Retinal pigment epithelial cell (primary cell): ENCODE results near the gene ZPBP.

ENCODE experiments used
- DNase-seq: peaks from one replicate; pipeline ENCODE4 v3.0.0-alpha.2; 2010; ENCODE audit warnings: low read depth
- H3K4me3 ChIP-seq: 2 replicates; pipeline ENCODE4 v1.5.1; 2011; ENCODE audit warnings: mild to moderate bottlenecking, low read length, control low read depth, moderate library complexity
- TF ChIP-seq, protein P1 (sequence below): conservative IDR thresholded peaks from 2 replicates; pipeline ENCODE4 v1.5.1; 2011; ENCODE audit warnings: low read depth, low read length, control low read depth, inconsistent platforms

The ZPBP gene

GRCh38 chr7:49911909-49912308 lies 181.1 kb downstream of the ZPBP start:
- TF ChIP-seq, protein P1, sequence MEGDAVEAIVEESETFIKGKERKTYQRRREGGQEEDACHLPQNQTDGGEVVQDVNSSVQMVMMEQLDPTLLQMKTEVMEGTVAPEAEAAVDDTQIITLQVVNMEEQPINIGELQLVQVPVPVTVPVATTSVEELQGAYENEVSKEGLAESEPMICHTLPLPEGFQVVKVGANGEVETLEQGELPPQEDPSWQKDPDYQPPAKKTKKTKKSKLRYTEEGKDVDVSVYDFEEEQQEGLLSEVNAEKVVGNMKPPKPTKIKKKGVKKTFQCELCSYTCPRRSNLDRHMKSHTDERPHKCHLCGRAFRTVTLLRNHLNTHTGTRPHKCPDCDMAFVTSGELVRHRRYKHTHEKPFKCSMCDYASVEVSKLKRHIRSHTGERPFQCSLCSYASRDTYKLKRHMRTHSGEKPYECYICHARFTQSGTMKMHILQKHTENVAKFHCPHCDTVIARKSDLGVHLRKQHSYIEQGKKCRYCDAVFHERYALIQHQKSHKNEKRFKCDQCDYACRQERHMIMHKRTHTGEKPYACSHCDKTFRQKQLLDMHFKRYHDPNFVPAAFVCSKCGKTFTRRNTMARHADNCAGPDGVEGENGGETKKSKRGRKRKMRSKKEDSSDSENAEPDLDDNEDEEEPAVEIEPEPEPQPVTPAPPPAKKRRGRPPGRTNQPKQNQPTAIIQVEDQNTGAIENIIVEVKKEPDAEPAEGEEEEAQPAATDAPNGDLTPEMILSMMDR, result no peak
- no peak overlapping the region for H3K4me3 ChIP-seq
- DNase-seq, result no peak

DNA sequence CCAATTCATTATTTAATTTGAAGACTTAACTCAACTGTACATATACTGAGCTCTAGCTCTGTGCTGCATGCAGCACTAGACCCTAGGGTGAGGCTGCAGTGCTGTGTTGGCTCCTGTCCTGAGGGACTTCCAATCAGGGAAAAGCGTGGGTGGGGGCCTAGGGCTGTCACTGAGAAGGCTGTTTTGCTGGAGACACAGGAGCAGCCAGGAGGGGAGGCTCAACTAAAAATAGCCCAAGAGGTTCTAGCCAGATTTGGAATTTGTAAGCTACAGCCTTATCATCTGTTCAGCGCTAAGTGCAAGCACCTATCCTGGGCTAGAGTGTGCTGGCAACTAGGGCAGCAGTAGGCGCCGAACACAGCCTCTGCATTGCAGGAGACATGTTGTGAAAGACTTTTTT lies 198.5 kb downstream of the ZPBP start:
- TF ChIP-seq, protein P1, result no peak
- no peak overlapping the region for H3K4me3 ChIP-seq
- no peak for DNase-seq

DNA sequence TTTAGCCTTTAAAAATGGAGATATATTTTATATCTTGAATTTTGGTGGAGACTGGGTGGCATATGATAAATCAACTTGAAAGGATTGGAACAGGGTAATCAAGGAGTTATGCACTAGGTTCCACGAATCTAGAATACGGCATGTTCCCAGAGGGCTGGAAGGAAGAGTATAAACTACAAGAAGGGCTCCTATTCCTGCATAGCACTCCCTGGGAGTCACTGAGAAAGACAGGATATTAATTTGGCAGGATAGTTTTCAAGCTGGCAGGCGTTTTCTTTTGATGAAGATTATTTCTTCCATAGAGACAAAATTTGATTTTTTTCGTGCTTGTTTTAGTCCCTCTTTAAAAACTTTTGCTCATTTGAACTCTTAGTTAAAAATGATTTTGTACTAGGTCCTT lies 199.9 kb downstream of the ZPBP start:
- TF ChIP-seq, protein P1, result no peak
- no peak overlapping the region for H3K4me3 ChIP-seq
- no peak for DNase-seq

DNA sequence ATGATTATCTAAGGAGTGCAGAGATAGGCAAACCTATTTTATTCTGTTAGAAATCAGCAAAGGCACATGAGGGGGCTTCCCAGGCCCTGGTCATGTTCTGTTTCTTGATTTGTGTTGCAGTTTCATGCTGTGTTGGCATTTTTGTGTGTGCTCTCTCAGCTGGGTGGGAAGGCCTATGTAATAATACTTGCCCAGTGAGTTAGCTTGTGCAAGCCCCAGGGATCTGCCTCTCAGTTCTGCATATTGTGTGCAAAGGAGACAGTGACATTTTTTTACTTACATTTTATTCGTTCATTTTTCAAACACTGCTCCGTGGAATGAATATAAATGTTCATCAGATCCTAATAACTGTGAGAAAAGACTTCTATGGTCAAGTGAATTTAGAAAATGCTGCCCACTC lies 200.6 kb downstream of the ZPBP start:
- TF ChIP-seq, protein P1, result no peak
- no peak for DNase-seq
- no peak overlapping the region for H3K4me3 ChIP-seq
